ENCODE results near the gene PLA2G1B.

PLA2G1B gene
- 0 to 0.04 (median 0) reads per million in 3 experiments for total RNA-seq

GRCh38 chr12:120327593-120327992, at the start of gene PLA2G1B:
TSS of gene PLA2G1B (minus strand) at chr12:120327779. CDS start at chr12:120327753, 26 bp downstream.
- DNase-seq = no peak

GRCh38 chr12:120376934-120377572, 49.5 kb upstream of the PLA2G1B start:
- no peak for DNase-seq

- no peak for DNase-seq
These were observed 48.8 kb upstream of the PLA2G1B start for GRCh38 chr12:120376416-120376815.

- no peak for DNase-seq
These were observed 48.4 kb upstream of the PLA2G1B start for GRCh38 chr12:120376009-120376408.

GRCh38 chr12:120373683-120374082, 46.1 kb upstream of the PLA2G1B start:
- DNase-seq = no peak

- DNase-seq = no peak
These were observed 43.0 kb upstream of the PLA2G1B start for GRCh38 chr12:120370343-120371243.

GRCh38 chr12:120369603-120370342, 42.2 kb upstream of the PLA2G1B start:
- DNase-seq = no peak

- no peak for DNase-seq
These were observed 41.4 kb upstream of the PLA2G1B start, which contains the start of gene MSI1 for GRCh38 chr12:120368789-120369602. TSS of gene MSI1 (minus strand) at chr12:120369164. CDS start at chr12:120369091, 73 bp downstream.

GRCh38 chr12:120367924-120368788, 40.6 kb upstream of the PLA2G1B start:
- no peak for DNase-seq

- DNase-seq = no peak
These were observed 39.8 kb upstream of the PLA2G1B start for GRCh38 chr12:120367233-120367923.

GRCh38 chr12:120366845-120367232, 39.3 kb upstream of the PLA2G1B start:
- DNase-seq = no peak

- DNase-seq = no peak
These were observed 38.7 kb upstream of the PLA2G1B start for GRCh38 chr12:120366341-120366705.

- no peak for DNase-seq
These were observed 38.2 kb upstream of the PLA2G1B start for GRCh38 chr12:120365675-120366340.

GRCh38 chr12:120364487-120364886, 36.9 kb upstream of the PLA2G1B start:
- DNase-seq = no peak

- DNase-seq = no peak
These were observed 35.8 kb upstream of the PLA2G1B start for GRCh38 chr12:120363274-120363855.

- no peak for DNase-seq
These were observed 35.1 kb upstream of the PLA2G1B start for GRCh38 chr12:120362516-120363273.

GRCh38 chr12:120361506-120362208, 34.1 kb upstream of the PLA2G1B start:
- no peak for DNase-seq

- DNase-seq = no peak
These were observed 31.5 kb upstream of the PLA2G1B start for GRCh38 chr12:120359128-120359527.

Measured in central memory CD4-positive, alpha-beta T cell (primary cell).